GM18868 (cell line): ENCODE data around the gene DLG2.

Source experiments
- ATAC-seq: cut with Tn5 transposase; IDR thresholded peaks from one replicate; pipeline ENCODE4 v1.9.1; 2021; ENCODE audit warnings: mild to moderate bottlenecking, moderate library complexity; ENCODE audit not compliant: unreplicated experiment

DLG2 gene

GRCh38 chr11:84612645-84613044 lies 1014.5 kb downstream of the DLG2 start:
- ATAC-seq, result no peak

- no peak for ATAC-seq
Measured at GRCh38 chr11:84608837-84609196, 1018.3 kb downstream of the DLG2 start.

- ATAC-seq, result no peak
Measured at GRCh38 chr11:84607975-84608836, 1018.9 kb downstream of the DLG2 start.

GRCh38 chr11:84594602-84595001 lies 1032.5 kb downstream of the DLG2 start:
- ATAC-seq, result no peak

GRCh38 chr11:84590106-84590505 lies 1037.0 kb downstream of the DLG2 start:
- ATAC-seq, result no peak

GRCh38 chr11:84588131-84588829 lies 1038.9 kb downstream of the DLG2 start:
- no peak for ATAC-seq

GRCh38 chr11:84583106-84583505 lies 1044.0 kb downstream of the DLG2 start:
- ATAC-seq, result no peak

- ATAC-seq, result no peak
Measured at GRCh38 chr11:84581083-84581482, 1046.1 kb downstream of the DLG2 start.

GRCh38 chr11:84580428-84580827 lies 1046.7 kb downstream of the DLG2 start:
- no peak for ATAC-seq

GRCh38 chr11:84573868-84574267 lies 1053.3 kb downstream of the DLG2 start:
- ATAC-seq, result no peak

- ATAC-seq, result no peak
Measured at GRCh38 chr11:84566671-84567070, 1060.5 kb downstream of the DLG2 start.

- ATAC-seq, result no peak
Measured at GRCh38 chr11:84564867-84565184, 1062.3 kb downstream of the DLG2 start.

GRCh38 chr11:84564180-84564866 lies 1062.8 kb downstream of the DLG2 start:
- peak; percentile 82 for ATAC-seq

- no peak for ATAC-seq
Measured at GRCh38 chr11:84563356-84563755, 1063.8 kb downstream of the DLG2 start.

GRCh38 chr11:84560206-84560605 lies 1066.9 kb downstream of the DLG2 start:
- no peak for ATAC-seq

- peak; percentile 98 for ATAC-seq
Measured at GRCh38 chr11:84558085-84558905, 1068.8 kb downstream of the DLG2 start.

GRCh38 chr11:84552791-84553190 lies 1074.4 kb downstream of the DLG2 start:
- no peak for ATAC-seq

- ATAC-seq, result peak; percentile 88
Measured at GRCh38 chr11:84549217-84549616, 1077.9 kb downstream of the DLG2 start.

GRCh38 chr11:84544566-84544965 lies 1082.6 kb downstream of the DLG2 start:
- ATAC-seq, result no peak

- no peak for ATAC-seq
Measured at GRCh38 chr11:84543367-84544159, 1083.6 kb downstream of the DLG2 start.
